Measurements from ENCODE around the gene SERPINA5.
"Not testable (repeated sequence)": the region's sequence is repeated elsewhere in the genome, so short reads cannot be mapped to it uniquely, and the experiment has no call there.

The SERPINA5 gene

GRCh38 chr14:94624537-94625352 is 43.5 kb downstream of the SERPINA5 start:
- no peak for DNase-seq

GRCh38 chr14:94625353-94625635 is 44.1 kb downstream of the SERPINA5 start:
- DNase-seq = no peak

- no peak for DNase-seq
Observed at GRCh38 chr14:94628578-94628977, 47.4 kb downstream of the SERPINA5 start.

- DNase-seq = no peak
Observed at GRCh38 chr14:94630396-94630795, 49.2 kb downstream of the SERPINA5 start.

GRCh38 chr14:94631050-94631449 is 49.8 kb downstream of the SERPINA5 start:
- DNase-seq = no peak

- no peak for DNase-seq
Observed at GRCh38 chr14:94631536-94632304, 50.5 kb downstream of the SERPINA5 start.

- no peak for DNase-seq
Observed at GRCh38 chr14:94632305-94632590, 51.0 kb downstream of the SERPINA5 start.

GRCh38 chr14:94633121-94633520 is 51.9 kb downstream of the SERPINA5 start:
- DNase-seq = no peak

- no peak for DNase-seq
Observed at GRCh38 chr14:94635154-94635553, 53.9 kb downstream of the SERPINA5 start.

GRCh38 chr14:94636744-94637412 is 55.7 kb downstream of the SERPINA5 start:
- no peak for DNase-seq

- DNase-seq = not testable (repeated sequence)
Observed at GRCh38 chr14:94637814-94638213, 56.6 kb downstream of the SERPINA5 start.

GRCh38 chr14:94638339-94638738 is 57.1 kb downstream of the SERPINA5 start:
- no peak for DNase-seq

- no peak for DNase-seq
Observed at GRCh38 chr14:94638961-94639817, 58.0 kb downstream of the SERPINA5 start.

GRCh38 chr14:94640721-94641631 is 59.8 kb downstream of the SERPINA5 start:
- DNase-seq = no peak

- no peak for DNase-seq
Observed at GRCh38 chr14:94641632-94641955, 60.4 kb downstream of the SERPINA5 start.

All from fibroblast of skin of right quadriceps (primary cell).